PC-3 (cell line): ENCODE measurements around the gene MEPE. TPM values are rescaled to one million over a fixed set of nuclear protein-coding genes. Genes with fewer than 3 reads are reported as not detected.

ENCODE experiments used
- ATAC-seq: fragments of 200-7000 bp; cut with Tn5 transposase; 2 replicates; pipeline ENCODE4 v1.9.1; 2020; ENCODE audit warnings: mild to moderate bottlenecking, moderate library complexity
- BruUV-seq: library from RNA; stranded (reverse); fragments of 400-500 nt; replicated peaks from 2 replicates; lab custom pipeline; 2021; lab: Mats Ljungman, UMichigan
- CTCF ChIA-PET: fragments of 300-600 bp; sonication (Branson Sonifier 250); formaldehyde crosslinking; loops from one replicate; lab custom pipeline; 2022; ENCODE audit warnings: antibody characterized with exemption; lab: Charles Lee
- POLR2A ChIA-PET: fragments of 300-600 bp; sonication (Branson Sonifier 250); formaldehyde crosslinking; loops from one replicate; lab custom pipeline; 2022; ENCODE audit warnings: antibody characterized with exemption; ENCODE audit not compliant: unreplicated experiment; lab: Charles Lee
- DNase-seq: peaks from one replicate; pipeline ENCODE4 v3.0.0-alpha.2; 2015
- H2AFZ ChIP-seq: fragments of 300-600 bp; sonication (generic); 2 replicates; pipeline ENCODE4 v1.6.0; 2016; ENCODE audit warnings: antibody characterized with exemption, low read length
- H3F3A ChIP-seq: fragments of 300-600 bp; sonication (generic); one replicate; pipeline ENCODE4 v1.6.0; 2017; ENCODE audit warnings: antibody characterized with exemption, low read length, control low read depth, mild to moderate bottlenecking; ENCODE audit not compliant: unreplicated experiment
- H3K27ac ChIP-seq: fragments of 300-600 bp; sonication (generic); 2 replicates; pipeline ENCODE4 v1.5.1; 2016; ENCODE audit warnings: mild to moderate bottlenecking, low read length
- H3K27me3 ChIP-seq: fragments of 300-600 bp; sonication (generic); 2 replicates; pipeline ENCODE4 v1.6.1; 2016; ENCODE audit warnings: low read length, mixed read lengths
- H3K36me3 ChIP-seq: fragments of 300-600 bp; sonication (generic); 2 replicates; pipeline ENCODE4 v1.6.1; 2016; ENCODE audit warnings: low read depth, mixed run types, low read length, mixed read lengths
- H3K4me1 ChIP-seq: fragments of 300-600 bp; sonication (generic); 2 replicates; pipeline ENCODE4 v1.5.1; 2016; ENCODE audit warnings: low read length; ENCODE audit not compliant: insufficient read depth
- H3K4me2 ChIP-seq: fragments of 300-600 bp; sonication (generic); 2 replicates; pipeline ENCODE4 v1.6.0; 2016; ENCODE audit warnings: low read length
- H3K4me3 ChIP-seq: fragments of 300-600 bp; sonication (generic); 2 replicates; pipeline ENCODE4 v1.5.1; 2016; ENCODE audit warnings: mild to moderate bottlenecking, low read length, mixed read lengths
- H3K79me2 ChIP-seq: fragments of 300-600 bp; sonication (generic); 2 replicates; pipeline ENCODE4 v1.6.1; 2017; ENCODE audit warnings: low read length, mixed read lengths
- H3K9ac ChIP-seq: fragments of 300-600 bp; sonication (generic); 2 replicates; pipeline ENCODE4 v1.6.0; 2016; ENCODE audit warnings: mild to moderate bottlenecking, low read length
- H3K9me2 ChIP-seq: fragments of 300-600 bp; sonication (generic); replicated peaks from 2 replicates; pipeline ENCODE4 v1.6.1; 2016; ENCODE audit warnings: mixed run types, low read length, mixed read lengths
- H3K9me3 ChIP-seq: fragments of 300-600 bp; sonication (generic); 2 replicates; pipeline ENCODE4 v1.6.1; 2016; ENCODE audit warnings: low read length, mixed read lengths
- H4K20me1 ChIP-seq: fragments of 300-600 bp; sonication (generic); 2 replicates; pipeline ENCODE4 v1.6.1; 2016; ENCODE audit warnings: low read length, mixed read lengths
- EZH2 ChIP-seq: fragments of 300-600 bp; sonication (generic); IDR thresholded peaks from one replicate; pipeline ENCODE4 v1.6.1; 2017; ENCODE audit warnings: antibody characterized with exemption, mild to moderate bottlenecking, low read length; ENCODE audit not compliant: unreplicated experiment
- EZH2phosphoT487 ChIP-seq: fragments of 300-600 bp; sonication (generic); IDR thresholded peaks from 2 replicates; pipeline ENCODE4 v1.6.1; 2018; ENCODE audit warnings: mild to moderate bottlenecking, antibody characterized with exemption, low read length, borderline replicate concordance
- intact Hi-C: fragments of 100-400 bp; cut with micrococcal nuclease; formaldehyde crosslinking; loops from 2 replicates; pipeline ENCODE4 v1.9.0; 2023
- total RNA-seq: library from RNA; depleted of rRNA; stranded (reverse); fragments of >200 nt; gene quantifications from 2 replicates; pipeline ENCODE4 v1.2.3, GENCODE V29; 2014
- TF ChIP-seq, protein P1 (sequence below): fragments of 300-600 bp; sonication (generic); conservative IDR thresholded peaks from 2 replicates; pipeline ENCODE4 v1.5.1; 2017; ENCODE audit warnings: antibody characterized with exemption, low read depth, mild to moderate bottlenecking, low read length

The MEPE gene
- total RNA-seq, 1 experiment from 2014 or later, result not detected

DNA sequence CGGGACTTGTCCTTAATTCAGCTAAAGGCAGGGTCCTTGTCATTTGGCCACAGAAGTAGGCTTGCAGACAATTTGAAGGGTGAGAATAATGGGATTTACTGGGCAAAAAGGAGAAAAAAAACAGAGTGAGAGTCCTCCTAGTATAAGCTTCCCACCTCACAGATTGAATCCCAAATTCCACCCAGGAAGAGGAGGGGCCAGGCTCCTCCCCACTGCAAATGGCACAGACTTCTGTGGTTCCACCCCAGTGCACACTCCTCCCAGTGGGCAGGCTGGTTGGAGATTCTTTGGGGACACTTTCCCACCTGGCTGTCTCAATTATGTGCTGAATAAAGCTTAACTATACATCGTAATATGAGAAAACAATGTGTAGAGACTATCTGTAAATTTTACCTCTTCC lies 31.6 kb downstream of the MEPE start:
- intact Hi-C loops, result no loop called here
- POLR2A ChIA-PET, result no interaction called here
- no TSS peak for BruUV-seq
- Histone ChIP-seq H2AFZ (no peak overlapping the region), H3K36me3 (no peaks in the 10 kb centered on the region), H3K27me3 (no peaks in the 10 kb centered on the region), H3K4me1 (peaks cover 7% of the 10 kb centered on the region; the same call in 1 of the 2 replicates), H3K9ac (no peak overlapping the region), H3K9me2 (no peaks in the 10 kb centered on the region), H3K27ac (no peak overlapping the region), H3K4me2 (no peak overlapping the region), H3F3A (no peaks in the 10 kb centered on the region), H3K79me2 (no peaks in the 10 kb centered on the region), H3K4me3 (no peak overlapping the region), H3K9me3 (no peaks in the 10 kb centered on the region), H4K20me1 (no peaks in the 10 kb centered on the region)
- no peak for TF ChIP-seq EZH2
- ATAC-seq, result no peak
- CTCF ChIA-PET, result interaction anchor here (1.2 kb wide), 1 partner anchor 121 kb away, joined by 3 read pairs; no protein-coding TSS in a partner anchor
- no peak for DNase-seq

DNA sequence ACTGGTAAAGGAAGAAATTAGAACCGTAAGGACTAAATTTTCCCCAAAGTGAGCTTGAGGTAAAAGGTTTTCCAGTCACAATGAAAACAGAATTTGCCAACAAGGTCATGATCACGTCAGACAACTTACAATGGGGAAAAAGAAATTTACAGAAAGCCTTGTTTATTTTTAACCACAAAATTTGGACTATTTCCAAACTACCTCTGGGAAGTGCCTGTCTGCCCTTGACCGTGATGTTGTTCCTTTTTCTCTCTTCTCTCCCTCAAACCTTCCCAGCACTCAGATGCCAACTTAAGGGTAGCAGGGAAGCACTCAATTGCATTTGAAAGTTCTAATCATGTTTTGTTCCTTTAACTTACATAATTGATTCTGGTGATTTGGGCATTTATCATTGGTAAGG lies 32.5 kb downstream of the MEPE start:
- no peak for TF ChIP-seq EZH2phosphoT487
- DNase-seq, result no peak
- BruUV-seq, result no TSS peak
- CTCF ChIA-PET, result no interaction called here
- H3K4me2 ChIP-seq, result no peak overlapping the region
- H3K9me3 ChIP-seq, result no peaks in the 10 kb centered on the region
- H3K36me3 ChIP-seq, result no peaks in the 10 kb centered on the region
- no peak overlapping the region for H3K9ac ChIP-seq
- H3K9me2 ChIP-seq, result no peaks in the 10 kb centered on the region
- no peak overlapping the region for H3K4me3 ChIP-seq
- H3K27me3 ChIP-seq, result no peaks in the 10 kb centered on the region
- no peaks in the 10 kb centered on the region for H4K20me1 ChIP-seq
- H3K27ac ChIP-seq, result no peak overlapping the region
- no peaks in the 10 kb centered on the region for H3F3A ChIP-seq
- H3K4me1 ChIP-seq, result peaks cover 7% of the 10 kb centered on the region; the same call in 1 of the 2 replicates
- H2AFZ ChIP-seq, result no peak overlapping the region
- ATAC-seq, result no peak
- intact Hi-C loops, result no loop called here
- H3K79me2 ChIP-seq, result no peaks in the 10 kb centered on the region
- POLR2A ChIA-PET, result no interaction called here

DNA sequence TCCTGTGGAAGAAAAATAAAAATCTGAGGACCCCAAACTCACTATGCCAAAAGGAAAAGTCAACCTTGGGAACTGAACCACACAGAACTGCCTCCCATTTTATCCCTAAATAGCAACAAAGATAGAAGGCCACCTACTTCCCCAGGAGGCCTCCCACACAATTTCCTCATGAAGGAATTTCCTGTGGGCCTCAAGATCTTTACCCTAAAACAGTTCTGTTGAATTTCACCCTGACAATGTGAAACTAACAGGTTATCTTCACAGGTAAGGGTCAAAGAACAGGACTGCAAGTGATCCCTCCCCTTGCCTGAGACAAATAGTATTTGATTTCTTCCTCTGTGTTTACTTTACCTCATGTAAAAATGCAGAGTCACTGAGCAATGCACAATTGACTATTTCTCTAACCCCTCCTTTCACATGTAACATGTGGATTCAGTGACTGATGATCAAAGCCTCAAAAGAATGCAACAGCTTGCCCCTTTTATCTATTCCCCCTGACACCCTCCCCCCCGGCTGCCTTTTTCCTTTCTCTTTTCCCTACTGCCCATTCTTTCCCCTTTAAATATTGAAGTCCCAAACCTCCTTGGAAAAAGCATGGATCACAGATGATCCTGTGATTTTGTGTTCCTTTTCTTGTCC lies 33.3 kb downstream of the MEPE start:
- no peak overlapping the region for H3K9ac ChIP-seq
- no peaks in the 10 kb centered on the region for H3K27me3 ChIP-seq
- H3K79me2 ChIP-seq, result no peaks in the 10 kb centered on the region
- no peak overlapping the region for H3K4me3 ChIP-seq
- intact Hi-C loops, result no loop called here
- peaks cover 7% of the 10 kb centered on the region; the same call in 1 of the 2 replicates for H3K4me1 ChIP-seq
- ChIA-PET CTCF (no interaction called here), POLR2A (no interaction called here)
- BruUV-seq, result no TSS peak
- peak overlapping the region; percentile 57 for H2AFZ ChIP-seq
- no peak overlapping the region for H3K27ac ChIP-seq
- TF ChIP-seq EZH2 (no peak), EZH2phosphoT487 (no peak)
- TF ChIP-seq, protein P1, sequence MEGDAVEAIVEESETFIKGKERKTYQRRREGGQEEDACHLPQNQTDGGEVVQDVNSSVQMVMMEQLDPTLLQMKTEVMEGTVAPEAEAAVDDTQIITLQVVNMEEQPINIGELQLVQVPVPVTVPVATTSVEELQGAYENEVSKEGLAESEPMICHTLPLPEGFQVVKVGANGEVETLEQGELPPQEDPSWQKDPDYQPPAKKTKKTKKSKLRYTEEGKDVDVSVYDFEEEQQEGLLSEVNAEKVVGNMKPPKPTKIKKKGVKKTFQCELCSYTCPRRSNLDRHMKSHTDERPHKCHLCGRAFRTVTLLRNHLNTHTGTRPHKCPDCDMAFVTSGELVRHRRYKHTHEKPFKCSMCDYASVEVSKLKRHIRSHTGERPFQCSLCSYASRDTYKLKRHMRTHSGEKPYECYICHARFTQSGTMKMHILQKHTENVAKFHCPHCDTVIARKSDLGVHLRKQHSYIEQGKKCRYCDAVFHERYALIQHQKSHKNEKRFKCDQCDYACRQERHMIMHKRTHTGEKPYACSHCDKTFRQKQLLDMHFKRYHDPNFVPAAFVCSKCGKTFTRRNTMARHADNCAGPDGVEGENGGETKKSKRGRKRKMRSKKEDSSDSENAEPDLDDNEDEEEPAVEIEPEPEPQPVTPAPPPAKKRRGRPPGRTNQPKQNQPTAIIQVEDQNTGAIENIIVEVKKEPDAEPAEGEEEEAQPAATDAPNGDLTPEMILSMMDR, result no peak
- no peaks in the 10 kb centered on the region for H3K9me2 ChIP-seq
- H4K20me1 ChIP-seq, result no peaks in the 10 kb centered on the region
- H3K9me3 ChIP-seq, result no peaks in the 10 kb centered on the region
- no peaks in the 10 kb centered on the region for H3F3A ChIP-seq
- H3K4me2 ChIP-seq, result no peak overlapping the region
- H3K36me3 ChIP-seq, result no peaks in the 10 kb centered on the region
- ATAC-seq (no peak), DNase-seq (peak; percentile 13)
